ENCODE data around the gene GJB3.
"Not testable (repeated sequence)": the region's sequence is repeated elsewhere in the genome, so short reads cannot be mapped to it uniquely, and the experiment has no call there.

GJB3 gene

DNA sequence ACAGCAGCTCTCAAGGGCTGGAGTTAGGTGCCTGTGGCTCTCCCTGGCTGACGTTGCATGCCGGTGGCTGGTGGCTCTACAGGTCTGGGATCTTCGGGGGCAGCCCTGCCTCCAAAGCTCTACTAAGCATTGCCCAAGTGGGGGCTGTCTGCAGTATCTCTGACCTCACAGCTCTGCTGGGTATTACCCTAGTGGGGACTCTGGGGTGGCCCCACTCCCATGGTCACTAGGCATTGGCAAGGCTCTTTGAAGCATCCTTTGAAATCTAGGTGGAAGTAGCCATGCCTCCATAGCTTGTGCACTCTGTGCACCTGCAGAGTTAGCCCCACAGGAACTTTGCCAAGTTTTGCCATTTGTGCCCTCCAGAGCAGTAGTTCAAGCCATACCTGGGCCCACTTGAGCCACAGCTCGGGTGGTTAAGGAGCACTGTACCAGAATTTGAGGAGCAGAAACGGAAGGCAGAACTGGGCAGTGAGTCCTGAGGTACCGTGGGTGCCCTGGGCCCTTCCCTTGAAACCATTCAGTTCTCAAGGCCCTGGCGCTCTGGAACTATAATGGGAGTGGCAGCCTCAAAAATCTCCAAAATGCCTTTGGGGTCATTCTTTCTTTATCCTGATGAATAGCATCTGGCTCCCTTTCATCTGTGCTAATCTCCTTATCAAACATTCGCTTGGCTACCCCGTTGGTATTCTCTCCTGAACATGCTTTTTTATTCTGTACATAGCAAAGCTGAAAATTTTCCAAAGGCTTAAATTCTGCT is 27.2 kb downstream of the GJB3 start:
- Histone ChIP-seq H3K4me3 (no peak overlapping the region), H3K27ac (no peak overlapping the region)

DNA sequence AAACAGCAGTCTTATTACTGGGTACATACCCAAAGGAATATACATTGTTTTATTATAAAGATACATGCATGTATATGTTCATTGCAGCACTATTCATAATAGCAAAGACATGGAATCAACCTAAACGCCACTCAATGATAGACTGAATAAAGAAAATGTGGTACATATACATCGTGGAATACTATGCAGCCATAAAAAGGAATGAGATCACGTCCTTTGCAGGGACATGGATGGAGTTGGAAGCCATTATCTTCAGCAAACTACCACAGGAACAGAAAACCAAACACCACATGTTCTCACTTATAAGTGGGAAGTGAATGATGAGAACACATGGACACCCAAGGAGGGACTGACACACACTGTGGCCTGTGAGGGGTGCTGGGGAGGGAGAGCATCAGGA is 29.8 kb downstream of the GJB3 start:
- not testable (repeated sequence) for H3K4me3 ChIP-seq, H3K27ac ChIP-seq

DNA sequence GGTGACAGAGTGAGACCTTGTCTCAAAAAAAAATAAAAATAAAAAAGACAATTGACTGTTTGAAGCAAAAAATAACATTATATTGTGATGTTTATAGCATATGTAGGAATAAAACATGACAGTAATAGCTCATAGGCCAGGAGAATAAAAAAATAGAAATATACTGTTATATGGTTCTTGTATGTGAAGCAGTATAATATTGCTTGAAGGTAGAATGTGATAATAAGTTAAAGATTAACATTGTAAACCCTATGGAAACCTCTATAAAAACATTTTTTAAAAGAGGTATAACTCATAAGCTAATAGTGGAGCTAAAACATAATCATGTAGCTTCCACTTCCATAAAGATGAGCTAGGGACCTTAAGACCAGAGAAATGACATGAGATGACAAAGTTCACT is 35.3 kb downstream of the GJB3 start:
- no peak overlapping the region for H3K4me3 ChIP-seq
- H3K27ac ChIP-seq: no peak overlapping the region

DNA sequence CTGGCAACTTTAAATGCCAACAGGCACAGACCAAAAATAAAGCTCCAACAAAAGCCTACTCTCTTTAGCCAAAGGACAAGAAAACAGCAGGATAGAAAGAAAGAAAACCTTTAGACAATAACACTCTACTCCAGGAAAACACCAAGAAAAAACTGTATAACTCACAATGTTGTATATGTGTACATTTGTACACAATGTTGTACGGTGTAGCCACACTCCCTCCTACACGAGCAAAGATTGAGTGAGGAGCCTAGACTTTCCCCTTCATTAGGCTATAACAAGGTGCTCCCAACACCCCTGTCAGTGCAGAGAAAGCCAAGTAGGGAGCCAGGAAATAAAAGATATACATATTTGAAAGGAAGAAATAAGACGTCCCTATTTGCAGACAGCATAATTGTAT is 35.8 kb downstream of the GJB3 start:
- Histone ChIP-seq H3K27ac (no peak overlapping the region), H3K4me3 (no peak overlapping the region)

DNA sequence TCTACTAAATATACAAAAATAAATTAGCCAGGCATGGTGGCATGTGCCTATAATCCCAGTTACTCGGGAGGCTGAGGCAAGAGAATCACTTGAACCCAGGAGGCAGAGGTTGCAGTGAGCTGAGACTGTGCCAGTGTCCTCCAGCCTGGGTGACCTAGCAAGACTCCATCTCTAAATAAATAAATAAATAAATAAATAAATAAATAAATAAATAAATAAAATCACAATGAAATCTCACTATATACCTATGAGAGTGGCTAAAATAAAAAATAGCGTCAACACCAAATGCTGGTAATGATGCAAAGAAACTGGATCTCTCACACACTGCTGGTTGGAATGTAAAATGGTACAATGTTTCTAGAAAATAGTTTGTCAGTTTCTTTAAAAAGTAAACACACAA is 37.8 kb downstream of the GJB3 start:
- H3K27ac ChIP-seq, H3K4me3 ChIP-seq: not testable (repeated sequence)

DNA sequence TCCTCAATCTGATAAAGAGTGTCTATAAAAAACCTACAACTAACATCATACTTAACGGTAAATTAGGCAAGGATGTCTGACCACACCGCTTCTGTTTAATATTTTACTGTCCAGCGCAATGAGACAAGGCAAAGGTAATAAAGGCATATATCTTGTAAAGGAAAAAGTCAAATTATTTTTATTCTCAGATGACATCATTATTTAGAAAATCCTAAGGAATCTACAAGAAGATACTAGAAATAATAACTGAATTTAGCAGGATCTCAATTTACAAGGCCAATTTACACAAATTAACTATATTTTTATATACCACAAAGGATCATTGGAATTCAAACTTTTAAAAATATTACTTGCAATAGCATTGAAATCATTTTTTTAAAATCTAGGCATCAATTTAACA is 41.2 kb downstream of the GJB3 start:
- no peak overlapping the region for H3K4me3 ChIP-seq

DNA sequence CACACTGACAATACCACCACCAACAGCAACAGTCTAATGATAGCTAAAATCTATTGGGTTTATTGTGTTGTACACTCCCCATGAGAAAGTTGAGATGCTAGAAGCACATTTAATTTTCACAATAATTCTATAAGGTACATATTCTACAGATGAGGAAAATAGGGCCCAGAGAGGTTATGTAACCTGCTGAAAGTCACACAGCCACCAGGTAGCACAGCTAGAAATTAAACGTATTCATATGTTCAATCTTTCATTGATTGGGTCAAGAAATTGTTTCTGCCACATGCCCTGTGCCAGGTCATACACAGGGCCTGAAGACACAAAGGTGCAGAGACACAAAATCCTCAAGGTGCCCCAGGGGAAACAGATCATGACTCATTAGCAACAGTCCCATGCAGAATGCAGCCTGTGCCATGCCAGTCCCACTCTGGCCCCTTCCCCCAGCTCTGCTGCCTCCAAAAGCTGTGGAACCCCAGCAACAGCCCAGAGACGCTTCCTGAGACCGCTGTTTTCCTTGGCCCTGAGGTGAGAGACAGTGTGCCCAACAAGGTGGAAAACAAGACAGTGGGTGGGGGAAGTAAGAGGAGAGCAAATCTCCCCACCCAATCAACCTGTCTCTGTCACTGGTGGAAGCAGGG is 43.9 kb downstream of the GJB3 start:
- Histone ChIP-seq H3K27ac (no peak overlapping the region), H3K4me3 (no peak overlapping the region)

More for the DNA sequence above, 41.2 kb downstream of the GJB3 start:
- H3K27ac ChIP-seq: no peak overlapping the region

DNA sequence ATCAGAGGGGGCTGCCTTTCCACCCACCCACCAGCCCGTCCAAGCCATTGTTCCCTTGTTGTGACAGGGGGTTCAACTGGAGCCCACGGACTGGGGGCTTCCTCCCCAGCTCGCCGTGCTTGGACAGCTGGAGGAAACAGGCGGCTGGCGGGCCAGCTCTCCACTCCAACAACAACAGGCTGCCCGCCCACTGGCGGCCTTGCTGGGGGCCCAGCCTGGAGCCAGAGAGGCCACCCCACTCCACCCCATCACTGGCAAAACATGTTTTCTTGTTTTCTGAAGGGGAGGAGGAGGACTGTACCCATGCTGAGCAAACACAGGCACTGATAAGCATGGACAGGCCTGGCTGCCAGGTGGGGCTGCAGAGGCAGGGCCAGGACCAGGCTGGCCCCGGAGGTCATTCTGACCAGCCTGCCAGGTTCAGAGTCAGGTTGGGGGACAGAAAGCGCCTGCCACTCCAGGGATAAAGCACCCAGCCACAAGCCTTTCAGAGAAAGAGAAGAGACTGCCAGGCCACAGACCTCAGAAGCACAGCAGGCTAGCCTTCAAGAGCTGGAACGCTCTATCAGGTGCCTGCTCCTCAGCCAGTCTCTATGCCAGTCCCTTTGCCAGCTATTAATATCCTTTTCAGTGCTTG is 44.6 kb downstream of the GJB3 start:
- H3K27ac ChIP-seq: no peak overlapping the region
- no peak overlapping the region for H3K4me3 ChIP-seq

DNA sequence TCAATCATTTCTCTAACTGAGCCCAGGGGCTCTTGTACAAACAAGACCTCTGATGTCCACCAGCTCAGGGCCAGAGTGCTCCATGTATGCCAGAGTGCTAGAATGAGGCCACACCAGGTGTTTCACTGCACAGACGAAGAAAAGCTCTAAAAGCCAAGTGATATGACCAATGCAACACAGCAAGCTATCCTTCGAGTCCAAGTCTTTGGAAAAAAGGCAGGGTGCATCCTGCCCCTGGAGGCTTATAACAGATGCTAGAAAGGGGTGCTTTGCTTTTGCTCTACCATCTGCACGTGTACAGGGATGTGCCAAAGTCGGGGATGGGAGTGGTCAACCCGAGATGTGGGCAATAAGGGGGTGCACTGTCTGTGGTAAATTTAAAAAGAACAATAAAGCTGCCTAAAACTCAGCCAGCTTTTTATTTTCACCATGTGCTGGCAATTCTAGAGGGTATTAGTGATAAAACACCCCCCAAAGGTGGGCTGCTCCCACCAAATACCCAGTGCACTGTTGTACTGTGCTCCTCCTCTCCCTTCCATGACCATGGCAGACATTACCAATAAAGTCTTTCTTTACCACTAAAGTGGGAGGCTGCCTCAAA is 46.4 kb downstream of the GJB3 start:
- H3K27ac ChIP-seq: no peak overlapping the region
- no peak overlapping the region for H3K4me3 ChIP-seq

DNA sequence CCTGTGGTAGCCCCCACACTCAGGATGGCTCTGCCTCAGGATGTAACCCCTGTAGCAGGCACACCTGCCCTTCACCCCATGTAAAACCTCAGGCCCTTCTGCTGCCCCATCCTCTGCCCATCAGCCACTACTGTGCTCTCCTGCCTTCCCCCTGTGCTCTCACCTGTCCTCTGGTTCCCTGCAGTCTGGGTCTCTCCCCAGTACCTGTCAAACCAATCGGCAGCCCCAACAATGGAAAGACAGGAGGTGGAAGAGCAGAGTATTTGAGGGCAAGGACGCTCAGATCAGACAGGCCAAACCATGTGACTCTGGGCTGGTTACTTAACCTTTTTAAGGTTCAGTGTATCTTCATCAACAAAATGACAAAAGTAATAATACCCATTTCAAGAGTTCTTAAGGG is 47.6 kb downstream of the GJB3 start:
- Histone ChIP-seq H3K27ac (no peak overlapping the region), H3K4me3 (no peak overlapping the region)

DNA sequence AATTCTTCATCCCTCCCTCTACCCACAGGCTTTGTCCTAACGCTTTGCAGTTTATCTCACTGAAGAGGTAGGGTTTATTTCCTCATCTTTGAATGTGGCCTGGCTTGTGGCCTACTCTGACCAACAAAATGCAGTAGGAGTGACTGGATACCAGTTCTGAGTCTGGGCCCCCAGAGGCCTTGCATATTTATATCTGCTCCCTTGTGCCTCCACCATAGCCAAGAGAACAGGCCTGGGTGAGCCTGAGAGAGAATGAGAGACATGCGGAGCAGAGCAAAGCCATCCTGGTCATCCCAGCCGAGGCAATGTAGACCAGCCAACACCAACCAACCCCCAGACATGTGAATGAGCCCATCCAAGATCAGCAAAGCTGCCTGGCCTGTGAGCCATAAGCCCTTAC is 48.2 kb downstream of the GJB3 start:
- no peak overlapping the region for H3K27ac ChIP-seq
- no peak overlapping the region for H3K4me3 ChIP-seq

DNA sequence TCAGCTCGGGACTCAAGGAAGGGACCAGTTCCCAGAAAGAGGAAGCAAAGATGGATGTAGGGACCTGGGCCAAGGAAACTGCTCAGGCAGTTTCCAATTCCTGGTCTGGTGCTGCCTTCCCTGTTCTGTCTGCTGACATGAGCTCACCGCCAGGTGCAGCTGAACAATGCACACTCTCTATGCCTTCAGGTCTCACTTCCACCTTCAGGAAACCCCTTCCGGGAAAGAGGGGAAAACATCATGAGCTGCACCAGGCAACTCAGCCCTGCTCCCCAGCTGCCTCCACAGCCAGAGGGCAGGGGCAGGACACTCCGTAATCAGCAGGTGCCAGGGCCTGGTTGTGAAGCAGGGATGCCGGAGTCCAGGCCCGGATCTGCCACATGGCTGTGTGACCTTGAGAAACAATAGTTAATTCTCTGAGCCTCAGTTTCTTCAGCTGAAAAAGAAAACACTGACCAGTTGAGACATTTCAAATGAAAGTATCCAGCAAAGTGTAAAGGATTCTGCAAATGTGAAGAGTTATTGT is 50.8 kb downstream of the GJB3 start:
- Histone ChIP-seq H3K27ac (peak overlapping the region in 2 of 21 experiments; percentile 28 to 37), H3K4me3 (no peak overlapping the region)

DNA sequence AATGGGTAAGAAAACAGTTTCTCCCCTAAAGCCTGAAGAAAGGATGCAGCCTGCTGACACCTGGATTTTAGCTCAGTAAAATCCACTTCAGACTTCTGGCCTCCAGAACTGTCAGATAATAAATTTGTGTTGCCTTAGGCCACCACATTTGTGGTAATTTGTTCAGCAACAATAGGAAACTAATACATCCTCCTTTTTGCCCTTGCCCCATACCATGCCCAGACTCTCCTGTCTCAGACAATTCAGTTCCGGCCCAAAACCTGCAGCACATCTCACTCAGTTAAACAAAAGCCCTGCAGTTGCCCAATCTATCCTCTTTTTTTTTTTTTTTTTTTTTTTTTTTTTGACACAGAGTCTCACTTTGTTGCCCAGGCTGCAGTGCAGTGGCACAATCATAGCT is 52.7 kb downstream of the GJB3 start:
- Histone ChIP-seq H3K4me3 (no peak overlapping the region), H3K27ac (no peak overlapping the region)
